Ovary (tissue), 3 donors: ENCODE measurements around the gene PIGU.

Experiments
- POLR2A ChIP-seq: fragments of 450-650 bp; IDR thresholded peaks from one replicate; pipeline ENCODE4 v1.6.1; 2017; ENCODE audit warnings: antibody characterized with exemption, mild to moderate bottlenecking, moderate library complexity
- TF ChIP-seq, protein P1 (sequence below), 3 donors: fragments of 450-650 bp in 2 of 3; fragments of 200-600 bp in 1 of 3; IDR thresholded peaks; one replicate each; pipeline versions ENCODE4 v1.5.1 to v1.8.0; 2016 to 2022; ENCODE audit warnings: antibody characterized with exemption in 3 of 3, mild to moderate bottlenecking in 1 of 3
- donor health status: DM: no; HTN: no; CAD: no.

DNA sequence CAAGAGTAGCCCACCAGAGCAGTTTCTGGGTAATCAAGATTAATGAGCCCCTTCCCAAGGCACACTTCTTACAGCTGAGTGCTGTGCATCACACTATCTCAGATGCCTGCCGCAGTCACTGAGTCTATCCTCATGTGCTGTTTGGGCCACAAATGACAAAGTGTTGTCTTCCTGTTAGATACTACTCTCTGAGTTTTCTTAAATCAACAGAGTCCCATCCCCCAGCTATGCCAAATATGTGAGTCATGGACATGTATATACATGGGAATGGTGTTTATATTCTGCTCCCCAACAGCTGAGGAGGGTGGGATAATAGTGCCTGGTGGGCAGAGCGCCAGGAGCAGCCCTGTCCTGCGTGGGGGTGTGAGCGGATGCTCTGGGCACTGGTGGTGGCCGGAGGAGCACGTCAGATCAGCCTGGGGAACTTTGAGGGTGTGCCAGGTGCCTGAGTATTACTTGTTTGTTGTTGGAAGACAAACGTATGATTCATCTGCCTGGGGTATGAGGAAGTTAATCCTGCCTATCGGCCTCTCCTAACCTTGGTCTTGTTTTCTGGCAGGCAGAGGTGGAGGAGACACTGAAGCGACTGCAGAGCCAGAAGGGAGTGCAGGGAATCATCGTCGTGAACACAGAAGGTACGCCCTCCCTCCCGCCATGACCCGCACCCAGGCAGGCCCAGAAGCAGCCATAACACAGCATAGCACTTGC lies 151.0 kb downstream of the PIGU start:
- TF ChIP-seq, protein P1, sequence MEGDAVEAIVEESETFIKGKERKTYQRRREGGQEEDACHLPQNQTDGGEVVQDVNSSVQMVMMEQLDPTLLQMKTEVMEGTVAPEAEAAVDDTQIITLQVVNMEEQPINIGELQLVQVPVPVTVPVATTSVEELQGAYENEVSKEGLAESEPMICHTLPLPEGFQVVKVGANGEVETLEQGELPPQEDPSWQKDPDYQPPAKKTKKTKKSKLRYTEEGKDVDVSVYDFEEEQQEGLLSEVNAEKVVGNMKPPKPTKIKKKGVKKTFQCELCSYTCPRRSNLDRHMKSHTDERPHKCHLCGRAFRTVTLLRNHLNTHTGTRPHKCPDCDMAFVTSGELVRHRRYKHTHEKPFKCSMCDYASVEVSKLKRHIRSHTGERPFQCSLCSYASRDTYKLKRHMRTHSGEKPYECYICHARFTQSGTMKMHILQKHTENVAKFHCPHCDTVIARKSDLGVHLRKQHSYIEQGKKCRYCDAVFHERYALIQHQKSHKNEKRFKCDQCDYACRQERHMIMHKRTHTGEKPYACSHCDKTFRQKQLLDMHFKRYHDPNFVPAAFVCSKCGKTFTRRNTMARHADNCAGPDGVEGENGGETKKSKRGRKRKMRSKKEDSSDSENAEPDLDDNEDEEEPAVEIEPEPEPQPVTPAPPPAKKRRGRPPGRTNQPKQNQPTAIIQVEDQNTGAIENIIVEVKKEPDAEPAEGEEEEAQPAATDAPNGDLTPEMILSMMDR (IDR thresholded peaks at IDR 0.05) = no peak
- no peak for TF ChIP-seq POLR2A
